Frontal cortex (tissue), 4 donors: Measurements from ENCODE around the gene MGAM2. TPM values are rescaled to one million over a fixed set of nuclear protein-coding genes. Genes with fewer than 3 reads are reported as not detected.
"Not testable (repeated sequence)": the region's sequence is repeated elsewhere in the genome, so short reads cannot be mapped to it uniquely, and the experiment has no call there.

Source experiments
- DNase-seq, 2 donors: peaks; one replicate each; pipeline ENCODE4 v3.0.0; 2012; ENCODE audit warnings: low spot score in 2 of 2
- FAIRE-seq: peaks from 2 replicates; lab custom pipeline; 2012; peaks lifted over from hg19 to GRCh38; lab: Jason Lieb, UNC
- total RNA-seq: library from RNA; depleted of rRNA; stranded (reverse); fragments of >200 nt; gene quantifications from one replicate; pipeline ENCODE4 v1.2.3, GENCODE V29; 2014
- donor health status: control.
- donor health status: control.
- donor health status: control.

Gene MGAM2
- total RNA-seq = not detected

GRCh38 chr7:142111499-142111898 lies at the start of gene MGAM2:
TSS of gene MGAM2 (plus strand) at chr7:142111718. CDS start at chr7:142116874, 5,156 bp downstream.
- DNase-seq (no peak), FAIRE-seq (no peak)

GRCh38 chr7:142063551-142064442 lies 47.7 kb upstream of the MGAM2 start:
- FAIRE-seq (no peak), DNase-seq (no peak)

- DNase-seq (no peak), FAIRE-seq (no peak)
Measured at GRCh38 chr7:142066536-142066935, 45.0 kb upstream of the MGAM2 start.

GRCh38 chr7:142077762-142078161 lies 33.8 kb upstream of the MGAM2 start:
- DNase-seq = no peak
- no peak for FAIRE-seq

GRCh38 chr7:142083605-142084004 lies 27.9 kb upstream of the MGAM2 start:
- DNase-seq (no peak), FAIRE-seq (no peak)

GRCh38 chr7:142085428-142085827 lies 26.1 kb upstream of the MGAM2 start:
- DNase-seq = no peak
- FAIRE-seq = no peak

GRCh38 chr7:142088022-142088714 lies 23.4 kb upstream of the MGAM2 start:
- DNase-seq (peak in 1 of 2 donors; percentile 19), FAIRE-seq (no peak)

- DNase-seq (no peak), FAIRE-seq (no peak)
Measured at GRCh38 chr7:142089035-142089434, 22.5 kb upstream of the MGAM2 start.

GRCh38 chr7:142091961-142092360 lies 19.6 kb upstream of the MGAM2 start:
- no peak for DNase-seq
- FAIRE-seq = no peak

- FAIRE-seq = no peak
- DNase-seq = no peak
Measured at GRCh38 chr7:142094861-142095260, 16.7 kb upstream of the MGAM2 start.

GRCh38 chr7:142097571-142097970 lies 13.9 kb upstream of the MGAM2 start:
- no peak for DNase-seq
- no peak for FAIRE-seq

GRCh38 chr7:142098004-142098403 lies 13.5 kb upstream of the MGAM2 start:
- no peak for FAIRE-seq
- no peak for DNase-seq

GRCh38 chr7:142099347-142099746 lies 12.2 kb upstream of the MGAM2 start:
- not testable (repeated sequence) for FAIRE-seq

GRCh38 chr7:142100634-142101033 lies 10.9 kb upstream of the MGAM2 start:
- DNase-seq (no peak), FAIRE-seq (no peak)

More at GRCh38 chr7:142099347-142099746, 12.2 kb upstream of the MGAM2 start:
- not testable (repeated sequence) for DNase-seq

GRCh38 chr7:142101794-142102193 lies 9.7 kb upstream of the MGAM2 start:
- not testable (repeated sequence) for DNase-seq

GRCh38 chr7:142104550-142105527 lies 6.7 kb upstream of the MGAM2 start:
- FAIRE-seq (no peak), DNase-seq (no peak)

More at GRCh38 chr7:142101794-142102193, 9.7 kb upstream of the MGAM2 start:
- not testable (repeated sequence) for FAIRE-seq

- FAIRE-seq (no peak), DNase-seq (no peak)
Measured at GRCh38 chr7:142108728-142109505, 2.6 kb upstream of the MGAM2 start.

GRCh38 chr7:142110098-142110497 lies 1.4 kb upstream of the MGAM2 start:
- FAIRE-seq (no peak), DNase-seq (no peak)

- no peak for FAIRE-seq
- DNase-seq = no peak
Measured at GRCh38 chr7:142110638-142111037, 880 bp upstream of the MGAM2 start.
